Regular cardiac myocyte (primary cell): Measurements from ENCODE around the gene NOD1. TPM values are rescaled to one million over a fixed set of nuclear protein-coding genes. Genes with fewer than 3 reads are reported as not detected.

ENCODE experiments used
- total RNA-seq: library from RNA; depleted of rRNA; stranded (reverse); fragments of >200 nt; gene quantifications from 2 replicates; pipeline ENCODE4 v1.2.3, GENCODE V29; 2014

Gene NOD1, protein sequence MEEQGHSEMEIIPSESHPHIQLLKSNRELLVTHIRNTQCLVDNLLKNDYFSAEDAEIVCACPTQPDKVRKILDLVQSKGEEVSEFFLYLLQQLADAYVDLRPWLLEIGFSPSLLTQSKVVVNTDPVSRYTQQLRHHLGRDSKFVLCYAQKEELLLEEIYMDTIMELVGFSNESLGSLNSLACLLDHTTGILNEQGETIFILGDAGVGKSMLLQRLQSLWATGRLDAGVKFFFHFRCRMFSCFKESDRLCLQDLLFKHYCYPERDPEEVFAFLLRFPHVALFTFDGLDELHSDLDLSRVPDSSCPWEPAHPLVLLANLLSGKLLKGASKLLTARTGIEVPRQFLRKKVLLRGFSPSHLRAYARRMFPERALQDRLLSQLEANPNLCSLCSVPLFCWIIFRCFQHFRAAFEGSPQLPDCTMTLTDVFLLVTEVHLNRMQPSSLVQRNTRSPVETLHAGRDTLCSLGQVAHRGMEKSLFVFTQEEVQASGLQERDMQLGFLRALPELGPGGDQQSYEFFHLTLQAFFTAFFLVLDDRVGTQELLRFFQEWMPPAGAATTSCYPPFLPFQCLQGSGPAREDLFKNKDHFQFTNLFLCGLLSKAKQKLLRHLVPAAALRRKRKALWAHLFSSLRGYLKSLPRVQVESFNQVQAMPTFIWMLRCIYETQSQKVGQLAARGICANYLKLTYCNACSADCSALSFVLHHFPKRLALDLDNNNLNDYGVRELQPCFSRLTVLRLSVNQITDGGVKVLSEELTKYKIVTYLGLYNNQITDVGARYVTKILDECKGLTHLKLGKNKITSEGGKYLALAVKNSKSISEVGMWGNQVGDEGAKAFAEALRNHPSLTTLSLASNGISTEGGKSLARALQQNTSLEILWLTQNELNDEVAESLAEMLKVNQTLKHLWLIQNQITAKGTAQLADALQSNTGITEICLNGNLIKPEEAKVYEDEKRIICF
- 4.4 and 5.4 TPM in 2 replicates for total RNA-seq

DNA sequence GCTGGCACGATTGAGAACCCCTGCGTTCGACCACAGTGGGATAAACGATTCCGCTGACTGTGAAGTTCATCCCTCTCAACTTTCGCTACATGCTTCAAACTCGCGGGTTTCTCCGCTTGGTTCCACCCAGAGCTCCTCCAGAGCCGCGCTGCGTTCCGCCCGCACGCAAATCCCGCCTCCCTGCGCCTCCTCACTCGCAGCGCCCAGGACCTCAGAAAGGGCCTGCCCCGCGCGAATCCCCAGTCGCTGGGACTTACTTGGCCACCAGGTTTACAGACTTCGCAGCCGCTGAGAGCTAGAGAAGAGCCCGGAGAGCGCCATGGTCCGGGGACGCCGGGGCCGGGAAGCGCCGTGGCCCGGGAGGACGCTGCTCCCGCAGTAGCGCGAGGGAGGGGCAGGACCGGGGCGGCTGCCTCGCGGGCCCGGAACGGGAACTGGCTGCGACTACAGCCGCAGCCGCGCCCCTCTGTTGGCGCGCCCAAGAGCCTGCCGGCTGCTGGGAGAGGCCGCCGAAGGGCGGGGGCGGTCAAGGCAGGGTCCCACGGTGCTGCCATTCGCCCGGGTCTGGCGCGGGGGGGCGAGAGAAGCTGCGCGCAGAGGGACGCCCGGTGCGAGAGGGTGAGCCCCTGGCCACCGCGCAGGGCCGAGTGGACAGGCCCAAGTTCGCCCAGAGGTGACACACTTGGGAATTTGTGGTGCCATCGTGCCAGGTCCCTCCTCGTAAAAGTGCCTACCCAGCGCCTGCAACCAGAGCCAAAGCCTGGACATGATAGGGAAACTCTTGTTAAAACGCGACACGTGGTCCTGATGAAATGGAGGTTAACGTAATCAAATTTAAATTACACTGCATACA, at the start of gene NOD1:
Gene NOD1, minus strand, starts transcription at position 436 of the 853 bp plus-strand sequence. CDS start 21,863 bp downstream, outside the sequence.

DNA sequence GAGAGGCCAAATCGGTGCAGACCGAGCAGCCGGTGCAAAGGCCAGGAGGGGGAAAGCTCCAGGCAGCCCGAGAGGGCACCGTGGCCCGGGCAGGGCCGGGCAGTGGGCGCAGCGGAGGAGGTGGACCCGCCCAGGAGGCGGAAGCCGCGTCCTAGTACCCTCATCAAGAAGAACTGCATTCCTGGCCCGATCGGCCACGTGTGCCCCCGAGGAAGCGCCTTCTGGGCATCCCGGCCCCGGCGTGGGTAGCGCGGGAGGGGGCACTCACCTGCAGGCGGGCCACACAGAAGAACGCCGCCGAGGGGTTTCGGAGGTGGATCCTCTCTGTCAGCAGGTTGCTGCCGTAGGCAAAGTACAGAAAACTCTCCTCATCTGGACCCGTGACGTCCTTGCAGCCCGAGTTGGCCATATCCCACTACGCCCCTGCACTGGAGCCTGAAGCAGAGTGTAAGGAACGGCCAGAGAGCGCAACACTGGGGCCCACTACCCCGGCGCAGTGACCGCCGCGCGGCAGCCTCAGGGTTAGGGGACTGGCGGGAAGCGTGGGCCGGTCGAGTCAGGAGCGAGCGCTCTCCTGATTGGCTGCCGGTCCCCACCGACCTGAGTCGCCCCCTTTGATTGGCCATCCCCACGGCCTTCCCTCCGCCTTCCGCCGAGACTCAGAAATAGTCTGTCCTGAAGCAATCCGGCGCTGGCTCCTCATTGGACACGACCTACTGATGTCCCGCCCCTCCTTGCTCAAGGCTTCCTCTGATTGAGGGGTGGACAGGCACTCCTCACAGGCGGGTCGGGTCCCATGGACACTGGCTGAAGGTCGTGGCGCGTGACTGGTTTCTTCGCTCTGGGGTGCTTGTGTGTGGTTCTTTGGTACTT, 26.0 kb upstream of the NOD1 start, which contains the start of gene GGCT:
Gene GGCT, minus strand, starts transcription at position 529 of the 873 bp plus-strand sequence. Its CDS starts 120 bp downstream, at position 409.

Other genes with a start within 250 kb of the NOD1 start
- 5.4 and 10.4 TPM in 2 replicates for gene ZNRF2, start 194.2 kb downstream of the NOD1 start, total RNA-seq
- gene GGCT, start 26.0 kb upstream of the NOD1 start, total RNA-seq, result 23.1 and 28.6 TPM in 2 replicates
- gene GARS1, start 116.1 kb upstream of the NOD1 start, total RNA-seq, result 155 and 176 TPM in 2 replicates
- gene CRHR2, start 203.7 kb upstream of the NOD1 start, total RNA-seq, result not detected in 2 replicates